AG04450 (cell line): ENCODE measurements around the gene DCBLD2. TPM values are rescaled to one million over a fixed set of nuclear protein-coding genes. Genes with fewer than 3 reads are reported as not detected.

Source experiments
- CTCF ChIA-PET: fragments of 300-600, 350-600 bp; formaldehyde crosslinking; extraction: SDS; loops from one replicate; lab custom pipeline; 2022; ENCODE audit warnings: antibody characterized with exemption, inconsistent platforms; lab: Charles Lee
- POLR2A ChIA-PET: fragments of 350-600 bp; formaldehyde crosslinking; extraction: SDS; loops from one replicate; lab custom pipeline; 2021; ENCODE audit warnings: antibody characterized with exemption, inconsistent platforms; lab: Yijun Ruan, JAX
- DNase-seq: peaks from one replicate; pipeline ENCODE4 v3.0.0-alpha.2; 2011; ENCODE audit warnings: low read depth, low spot score
- H3K27ac ChIP-seq: one replicate; pipeline ENCODE4 v1.5.1; 2012; ENCODE audit warnings: low read depth, low read length, control low read depth
- H3K27me3 ChIP-seq: one replicate; pipeline ENCODE4 v1.6.0; 2012; ENCODE audit warnings: low read length; ENCODE audit not compliant: control insufficient read depth, insufficient read depth
- H3K4me3 ChIP-seq: 2 replicates; pipeline ENCODE4 v1.5.1; 2011; ENCODE audit warnings: mild to moderate bottlenecking, low read depth, low read length, control low read depth
- H3K9me3 ChIP-seq: 2 replicates; pipeline ENCODE4 v1.5.1; 2012; ENCODE audit warnings: low read length; ENCODE audit not compliant: control insufficient read depth, insufficient read depth
- CTCF ChIP-seq: IDR thresholded peaks from 2 replicates; pipeline ENCODE4 v1.5.1; 2011; ENCODE audit warnings: low read depth, low read length, control low read depth, inconsistent platforms
- polyA plus RNA-seq: library from polyadenylated mRNA; depleted of rRNA; stranded (reverse); fragments of >200 nt; gene quantifications from 2 replicates; pipeline ENCODE4 v1.2.3, GENCODE V29; 2011

DCBLD2 gene
- polyA plus RNA-seq, 1 experiment: 202 TPM

GRCh38 chr3:98827221-98827920 lies 74.1 kb downstream of the DCBLD2 start:
- Histone ChIP-seq H3K4me3 (no peak overlapping the region), H3K27me3 (no peaks in the 10 kb centered on the region), H3K27ac (no peak overlapping the region), H3K9me3 (no peaks in the 10 kb centered on the region)
- ChIA-PET POLR2A (interaction anchor here (1.1 to 2.1 kb wide), 2 partner anchors 10 to 74 kb away, joined by 3 to 5 read pairs; partner anchors contain the start of gene DCBLD2), CTCF (interaction anchor here (0.7 to 3.3 kb wide), 5 partner anchors 9 to 225 kb away, joined by 3 to 28 read pairs (median 4); no protein-coding TSS in a partner anchor)
- TF ChIP-seq CTCF: no peak
- no peak for DNase-seq

DNA sequence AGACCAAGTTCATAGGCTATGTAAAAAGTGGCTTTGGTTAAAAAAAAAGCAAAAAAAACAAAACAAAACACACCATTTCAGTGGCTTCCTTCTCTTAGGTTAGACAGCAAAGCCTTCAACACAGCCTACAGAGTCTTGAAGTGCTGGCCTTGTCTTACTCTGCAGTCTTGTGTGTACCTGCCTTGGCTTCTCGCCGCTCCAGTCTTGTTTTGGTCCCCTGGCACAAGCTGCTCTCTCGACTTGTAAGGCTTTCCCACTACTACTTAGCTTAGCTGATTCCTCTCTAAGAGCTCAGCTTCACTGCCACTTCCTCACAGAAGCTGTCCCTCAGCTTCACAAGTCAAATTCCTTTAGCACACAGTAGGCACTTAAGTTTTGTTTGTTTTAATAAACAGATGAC lies 75.4 kb downstream of the DCBLD2 start:
- no peak overlapping the region for H3K4me3 ChIP-seq
- no peaks in the 10 kb centered on the region for H3K27me3 ChIP-seq
- POLR2A ChIA-PET: interaction anchor here (2.1 kb wide), 1 partner anchor 76 kb away, joined by 5 read pairs; the partner anchor contains the start of gene DCBLD2
- CTCF ChIA-PET: interaction anchor here (1.5 to 3.3 kb wide), 3 partner anchors 8 to 168 kb away, joined by 3 to 28 read pairs (median 7); no protein-coding TSS in a partner anchor
- no peak for DNase-seq
- no peak overlapping the region for H3K27ac ChIP-seq
- H3K9me3 ChIP-seq: no peaks in the 10 kb centered on the region
- no peak for TF ChIP-seq CTCF

DNA sequence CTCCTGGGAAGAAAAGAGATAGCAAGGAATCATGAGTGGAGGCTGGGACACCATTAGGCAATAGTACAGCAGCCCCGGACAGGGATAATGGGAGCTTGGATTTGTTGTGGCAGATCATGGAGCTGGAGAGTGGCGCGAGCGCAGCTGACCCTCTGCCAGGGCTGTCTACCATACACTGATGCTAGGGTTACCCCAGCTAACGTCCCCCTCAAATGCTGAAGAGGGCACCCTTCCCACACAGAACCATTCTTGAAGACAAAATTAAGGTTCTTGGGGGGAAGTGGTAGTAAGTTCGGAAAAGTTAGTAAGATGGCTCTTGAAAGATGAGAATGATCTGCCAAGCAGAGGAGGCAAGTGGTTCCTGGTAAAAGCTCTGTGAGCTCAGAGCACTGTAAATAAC lies 77.2 kb downstream of the DCBLD2 start:
- Histone ChIP-seq H3K4me3 (no peak overlapping the region), H3K9me3 (no peaks in the 10 kb centered on the region), H3K27me3 (no peaks in the 10 kb centered on the region), H3K27ac (no peak overlapping the region)
- TF ChIP-seq CTCF: no peak
- CTCF ChIA-PET: interaction anchor here (5.8 kb wide), 1 partner anchor 170 kb away, joined by 61 read pairs; no protein-coding TSS in a partner anchor
- POLR2A ChIA-PET: no interaction called here
- DNase-seq: no peak

DNA sequence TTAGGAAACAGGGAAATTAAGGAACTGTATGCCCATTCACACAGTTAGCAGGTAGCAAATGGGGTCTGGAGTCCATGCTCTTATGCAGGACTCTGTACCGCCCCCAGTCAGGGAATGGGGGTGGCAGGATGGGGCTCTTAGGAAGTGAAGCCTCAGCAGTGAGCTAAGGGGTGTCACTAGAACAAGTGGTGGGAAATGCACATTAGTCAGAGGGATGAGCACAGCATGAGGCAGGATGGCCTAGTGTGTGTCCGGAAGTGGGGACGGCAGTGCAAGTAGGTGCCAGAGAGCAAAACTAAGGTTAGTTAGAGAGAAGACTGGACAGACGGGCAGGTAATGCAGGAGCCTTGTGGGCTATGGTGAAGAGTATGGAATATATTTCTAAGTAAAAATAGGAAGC lies 77.7 kb downstream of the DCBLD2 start:
- H3K4me3 ChIP-seq: no peak overlapping the region
- no peak for TF ChIP-seq CTCF
- no peaks in the 10 kb centered on the region for H3K27me3 ChIP-seq
- H3K9me3 ChIP-seq: no peaks in the 10 kb centered on the region
- POLR2A ChIA-PET: no interaction called here
- H3K27ac ChIP-seq: no peak overlapping the region
- DNase-seq: no peak
- CTCF ChIA-PET: interaction anchor here (0.6 to 5.8 kb wide), 2 partner anchors 78 to 170 kb away, joined by 3 to 61 read pairs; no protein-coding TSS in a partner anchor

- Histone ChIP-seq H3K27me3 (no peaks in the 10 kb centered on the region), H3K4me3 (no peak overlapping the region), H3K27ac (no peak overlapping the region), H3K9me3 (no peaks in the 10 kb centered on the region)
- POLR2A ChIA-PET: no interaction called here
- CTCF ChIA-PET: interaction anchor here (0.6 to 5.8 kb wide), 4 partner anchors 33 to 332 kb away, joined by 3 to 61 read pairs (median 4); no protein-coding TSS in a partner anchor
- DNase-seq: no peak
- no peak for TF ChIP-seq CTCF
Measured at GRCh38 chr3:98821063-98821462, 80.4 kb downstream of the DCBLD2 start.
